BE2C (cell line): Measurements from ENCODE around the gene KCNE4.

ENCODE experiments used
- DNase-seq: peaks from one replicate; pipeline ENCODE4 v3.0.0-alpha.2; 2020
- H3K27me3 ChIP-seq: fragments of 250-450 bp; sonication (Bioruptor Pico); 2 replicates; pipeline ENCODE4 v1.5.1; 2020; ENCODE audit warnings: mild to moderate bottlenecking
- H3K36me3 ChIP-seq: fragments of 250-450 bp; sonication (Bioruptor Pico); 2 replicates; pipeline ENCODE4 v1.5.1; 2020; ENCODE audit warnings: mild to moderate bottlenecking
- H3K4me1 ChIP-seq: fragments of 250-450 bp; sonication (Bioruptor Pico); 2 replicates; pipeline ENCODE4 v1.5.1; 2020
- H3K4me3 ChIP-seq: 2 replicates; pipeline ENCODE4 v1.5.1; 2011; ENCODE audit warnings: low read depth, low read length
- H3K9me3 ChIP-seq: fragments of 250-450 bp; sonication (Bioruptor Pico); 2 replicates; pipeline ENCODE4 v1.5.1; 2020
- TF ChIP-seq, protein P1 (sequence below): IDR thresholded peaks from 2 replicates; pipeline ENCODE4 v1.5.1; 2012; ENCODE audit warnings: mild to moderate bottlenecking, low read depth, low read length

The KCNE4 gene

DNA sequence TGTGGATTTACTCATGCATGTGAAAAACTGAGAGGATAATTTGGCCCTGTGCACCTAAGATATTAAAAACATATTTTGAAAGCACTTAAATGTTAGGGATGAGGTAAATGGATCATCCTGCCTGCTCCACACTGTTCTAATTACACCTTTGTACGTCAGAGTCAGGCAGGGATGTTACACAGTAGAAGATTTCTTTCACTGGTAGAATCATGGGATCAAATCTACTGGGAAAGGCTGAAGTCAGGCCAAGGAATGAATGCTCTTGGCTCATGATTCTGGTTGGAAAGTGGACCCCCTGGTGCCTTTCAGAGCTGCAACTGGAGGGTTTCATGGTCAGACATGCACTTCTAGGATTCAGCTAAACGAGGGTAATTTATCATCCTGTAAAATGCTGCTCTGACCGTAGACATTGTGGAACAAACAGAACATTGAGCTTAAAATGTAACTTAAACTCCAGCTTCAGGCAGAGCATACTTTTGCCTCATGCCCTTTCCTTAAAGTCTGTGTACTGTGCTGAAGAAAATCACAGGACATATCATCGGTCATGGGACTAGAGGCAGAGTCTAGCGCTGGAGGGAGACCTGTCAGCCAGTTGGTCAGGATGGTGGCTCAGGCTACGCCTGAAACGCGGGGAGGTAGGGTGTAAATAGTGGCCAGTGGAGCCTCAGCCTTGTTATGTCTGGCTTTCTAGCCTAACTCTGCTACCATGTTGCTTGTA is 4.9 kb downstream of the KCNE4 start:
- H3K4me3 ChIP-seq, result no peak overlapping the region
- H3K4me1 ChIP-seq, result peaks cover 19% of the 10 kb centered on the region
- no peaks in the 10 kb centered on the region for H3K36me3 ChIP-seq
- H3K27me3 ChIP-seq, result no peaks in the 10 kb centered on the region
- H3K9me3 ChIP-seq, result no peaks in the 10 kb centered on the region
- DNase-seq, result no peak
- TF ChIP-seq, protein P1, sequence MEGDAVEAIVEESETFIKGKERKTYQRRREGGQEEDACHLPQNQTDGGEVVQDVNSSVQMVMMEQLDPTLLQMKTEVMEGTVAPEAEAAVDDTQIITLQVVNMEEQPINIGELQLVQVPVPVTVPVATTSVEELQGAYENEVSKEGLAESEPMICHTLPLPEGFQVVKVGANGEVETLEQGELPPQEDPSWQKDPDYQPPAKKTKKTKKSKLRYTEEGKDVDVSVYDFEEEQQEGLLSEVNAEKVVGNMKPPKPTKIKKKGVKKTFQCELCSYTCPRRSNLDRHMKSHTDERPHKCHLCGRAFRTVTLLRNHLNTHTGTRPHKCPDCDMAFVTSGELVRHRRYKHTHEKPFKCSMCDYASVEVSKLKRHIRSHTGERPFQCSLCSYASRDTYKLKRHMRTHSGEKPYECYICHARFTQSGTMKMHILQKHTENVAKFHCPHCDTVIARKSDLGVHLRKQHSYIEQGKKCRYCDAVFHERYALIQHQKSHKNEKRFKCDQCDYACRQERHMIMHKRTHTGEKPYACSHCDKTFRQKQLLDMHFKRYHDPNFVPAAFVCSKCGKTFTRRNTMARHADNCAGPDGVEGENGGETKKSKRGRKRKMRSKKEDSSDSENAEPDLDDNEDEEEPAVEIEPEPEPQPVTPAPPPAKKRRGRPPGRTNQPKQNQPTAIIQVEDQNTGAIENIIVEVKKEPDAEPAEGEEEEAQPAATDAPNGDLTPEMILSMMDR, result no peak

DNA sequence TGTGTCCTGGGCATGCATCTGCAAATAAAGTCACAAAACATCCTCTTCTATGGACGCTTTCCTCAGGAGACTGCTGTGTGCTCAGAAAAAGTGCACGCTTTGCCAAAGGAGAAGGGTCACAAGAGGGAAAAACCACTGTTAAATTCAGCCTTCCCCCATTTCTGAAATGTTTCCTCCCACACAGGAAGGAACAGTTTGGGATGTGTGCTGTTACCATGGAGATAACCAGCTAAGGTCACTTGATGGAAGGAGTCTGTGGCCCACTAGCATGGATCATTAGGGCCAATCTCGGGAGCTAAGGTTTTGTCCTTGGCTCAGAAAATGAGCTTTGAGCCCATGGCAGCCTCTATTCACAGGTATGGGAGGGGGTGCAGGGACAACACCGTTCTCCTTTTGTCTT is 5.6 kb downstream of the KCNE4 start:
- TF ChIP-seq, protein P1, result no peak
- H3K4me1 ChIP-seq, result peaks cover 19% of the 10 kb centered on the region
- no peaks in the 10 kb centered on the region for H3K9me3 ChIP-seq
- no peaks in the 10 kb centered on the region for H3K36me3 ChIP-seq
- DNase-seq, result no peak
- no peaks in the 10 kb centered on the region for H3K27me3 ChIP-seq
- H3K4me3 ChIP-seq, result no peak overlapping the region

DNA sequence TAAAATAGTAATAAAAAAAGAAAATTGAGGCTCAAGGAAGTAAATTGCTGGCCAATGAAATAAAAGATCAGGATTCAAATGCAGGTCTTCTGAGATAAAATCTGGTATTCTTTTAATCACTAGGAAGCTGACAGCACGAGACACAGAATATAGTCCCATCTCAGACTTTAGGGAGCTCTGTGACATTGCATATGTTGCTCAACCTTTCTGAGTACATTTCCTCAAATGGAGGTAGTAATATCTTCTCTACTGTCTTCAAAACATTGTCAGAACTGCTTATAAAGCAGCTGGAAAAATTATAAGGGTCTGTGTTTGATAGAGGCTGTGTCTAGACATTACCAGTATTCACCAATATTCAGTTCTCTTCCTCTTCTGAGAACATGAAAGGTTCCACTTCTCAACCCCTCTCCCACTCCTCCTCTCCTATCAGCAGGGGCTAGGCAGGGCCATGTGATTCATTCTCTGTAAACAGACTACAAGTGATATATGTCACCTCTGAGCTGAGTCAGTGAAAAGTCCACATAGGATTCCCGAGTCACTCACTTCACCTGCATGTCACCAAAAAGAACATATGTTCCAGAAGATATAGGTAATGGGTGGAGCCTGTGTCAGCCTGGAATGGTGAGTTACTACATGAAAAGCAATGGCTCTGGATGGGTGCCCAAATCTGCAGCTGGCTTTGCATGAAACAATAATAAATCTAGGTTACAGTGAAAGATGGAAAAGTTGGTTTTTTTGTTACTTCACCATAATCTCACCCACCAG is 7.1 kb downstream of the KCNE4 start:
- H3K9me3 ChIP-seq, result no peaks in the 10 kb centered on the region
- H3K4me3 ChIP-seq, result no peak overlapping the region
- H3K36me3 ChIP-seq, result no peaks in the 10 kb centered on the region
- H3K27me3 ChIP-seq, result no peaks in the 10 kb centered on the region
- peak; percentile 21 for DNase-seq
- TF ChIP-seq, protein P1, result no peak
- H3K4me1 ChIP-seq, result peaks cover 19% of the 10 kb centered on the region

DNA sequence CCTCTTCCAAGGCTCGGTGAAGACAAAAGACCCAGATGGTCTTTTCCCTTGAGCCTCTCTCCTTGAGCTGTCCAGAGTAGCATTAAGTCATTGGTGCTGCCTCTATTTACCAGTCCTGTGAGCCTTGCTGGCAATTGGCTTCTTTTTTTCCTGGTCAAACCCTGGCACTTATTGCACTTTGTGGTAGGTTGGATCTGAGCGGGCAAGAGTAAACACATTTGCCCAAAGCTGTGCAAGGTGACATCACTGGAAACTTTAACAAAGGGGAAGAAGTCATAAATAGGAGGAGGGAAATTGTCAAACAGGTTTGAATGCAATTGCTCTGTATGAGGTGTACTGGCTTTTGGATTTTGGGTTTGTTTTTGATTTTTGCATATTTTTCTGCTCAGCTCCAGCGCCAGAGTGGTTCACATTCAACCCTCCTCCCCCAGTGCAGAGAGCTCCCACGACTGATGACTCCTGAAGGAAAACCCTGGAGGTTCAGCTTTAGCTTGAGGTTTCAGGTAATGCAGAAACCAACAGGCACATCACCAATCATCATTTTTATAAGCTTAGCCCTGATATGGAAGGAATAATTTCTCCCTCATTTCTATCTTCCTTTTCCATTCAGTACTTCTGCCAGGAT is 8.3 kb downstream of the KCNE4 start:
- no peak for DNase-seq
- no peaks in the 10 kb centered on the region for H3K36me3 ChIP-seq
- H3K9me3 ChIP-seq, result no peaks in the 10 kb centered on the region
- TF ChIP-seq, protein P1, result no peak
- H3K4me3 ChIP-seq, result no peak overlapping the region
- H3K4me1 ChIP-seq, result peaks cover 19% of the 10 kb centered on the region
- H3K27me3 ChIP-seq, result no peaks in the 10 kb centered on the region

DNA sequence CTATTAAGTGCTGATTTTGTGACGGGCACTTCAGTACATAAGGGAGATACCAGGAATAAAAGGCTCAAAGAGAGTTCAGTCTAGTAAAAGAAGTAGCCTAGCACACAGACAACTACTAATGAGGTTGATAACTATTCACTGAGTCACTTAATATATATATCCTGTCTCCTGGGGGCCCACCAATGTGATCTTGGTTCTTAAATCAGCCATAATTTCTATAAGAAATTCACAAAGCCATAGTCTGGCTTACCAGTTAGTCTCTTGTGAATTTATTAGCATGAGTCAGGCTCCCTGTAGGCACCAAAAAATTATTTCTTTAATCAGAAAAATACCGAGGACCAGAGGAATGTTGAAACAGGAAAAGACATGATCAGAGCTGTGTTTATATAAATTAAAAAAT is 10.4 kb downstream of the KCNE4 start:
- no peaks in the 10 kb centered on the region for H3K36me3 ChIP-seq
- peaks cover 3% of the 10 kb centered on the region for H3K4me1 ChIP-seq
- no peaks in the 10 kb centered on the region for H3K9me3 ChIP-seq
- no peak overlapping the region for H3K4me3 ChIP-seq
- TF ChIP-seq, protein P1, result no peak
- no peaks in the 10 kb centered on the region for H3K27me3 ChIP-seq
- no peak for DNase-seq
